ENCODE data around the gene NTM. TPM values are rescaled to one million over a fixed set of nuclear protein-coding genes. Genes with fewer than 3 reads are reported as not detected.
"Not testable (repeated sequence)": the region's sequence is repeated elsewhere in the genome, so short reads cannot be mapped to it uniquely, and the experiment has no call there.

Gene NTM
- total RNA-seq, 2 donors from 2014 or later: 19.1 to 44.7 TPM

DNA sequence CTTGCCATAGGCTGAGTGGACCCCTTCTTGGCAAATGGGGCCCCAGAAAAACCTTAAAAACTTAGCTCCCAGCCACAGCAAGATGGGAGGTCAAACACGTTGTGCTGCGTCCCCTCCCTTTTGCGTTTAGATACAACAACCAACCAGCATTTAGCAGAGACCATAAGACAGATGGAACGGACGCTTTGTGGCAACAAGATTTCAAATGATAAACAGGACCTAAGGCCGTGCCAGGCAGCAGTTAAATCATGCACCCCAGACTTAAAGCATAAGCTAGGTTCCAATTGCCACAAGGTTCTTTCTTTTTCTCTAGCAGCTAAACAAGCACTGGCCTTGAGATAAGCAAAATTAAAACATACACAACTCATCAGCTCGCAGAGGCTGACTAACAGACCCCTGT, 39.4 kb upstream of the NTM start:
- Histone ChIP-seq H3K27me3 (no peaks in the 10 kb centered on the region), H3K9me3 (no peaks in the 10 kb centered on the region), H3K4me1 (no peaks in the 10 kb centered on the region), H3K4me3 (no peak overlapping the region), H3K27ac (no peak overlapping the region), H3K36me3 (no peaks in the 10 kb centered on the region)
- no peak for DNase-seq (ENCODE audit: low spot score)
- TF ChIP-seq, protein P1, sequence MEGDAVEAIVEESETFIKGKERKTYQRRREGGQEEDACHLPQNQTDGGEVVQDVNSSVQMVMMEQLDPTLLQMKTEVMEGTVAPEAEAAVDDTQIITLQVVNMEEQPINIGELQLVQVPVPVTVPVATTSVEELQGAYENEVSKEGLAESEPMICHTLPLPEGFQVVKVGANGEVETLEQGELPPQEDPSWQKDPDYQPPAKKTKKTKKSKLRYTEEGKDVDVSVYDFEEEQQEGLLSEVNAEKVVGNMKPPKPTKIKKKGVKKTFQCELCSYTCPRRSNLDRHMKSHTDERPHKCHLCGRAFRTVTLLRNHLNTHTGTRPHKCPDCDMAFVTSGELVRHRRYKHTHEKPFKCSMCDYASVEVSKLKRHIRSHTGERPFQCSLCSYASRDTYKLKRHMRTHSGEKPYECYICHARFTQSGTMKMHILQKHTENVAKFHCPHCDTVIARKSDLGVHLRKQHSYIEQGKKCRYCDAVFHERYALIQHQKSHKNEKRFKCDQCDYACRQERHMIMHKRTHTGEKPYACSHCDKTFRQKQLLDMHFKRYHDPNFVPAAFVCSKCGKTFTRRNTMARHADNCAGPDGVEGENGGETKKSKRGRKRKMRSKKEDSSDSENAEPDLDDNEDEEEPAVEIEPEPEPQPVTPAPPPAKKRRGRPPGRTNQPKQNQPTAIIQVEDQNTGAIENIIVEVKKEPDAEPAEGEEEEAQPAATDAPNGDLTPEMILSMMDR (IDR thresholded peaks at IDR 0.05): no peak

DNA sequence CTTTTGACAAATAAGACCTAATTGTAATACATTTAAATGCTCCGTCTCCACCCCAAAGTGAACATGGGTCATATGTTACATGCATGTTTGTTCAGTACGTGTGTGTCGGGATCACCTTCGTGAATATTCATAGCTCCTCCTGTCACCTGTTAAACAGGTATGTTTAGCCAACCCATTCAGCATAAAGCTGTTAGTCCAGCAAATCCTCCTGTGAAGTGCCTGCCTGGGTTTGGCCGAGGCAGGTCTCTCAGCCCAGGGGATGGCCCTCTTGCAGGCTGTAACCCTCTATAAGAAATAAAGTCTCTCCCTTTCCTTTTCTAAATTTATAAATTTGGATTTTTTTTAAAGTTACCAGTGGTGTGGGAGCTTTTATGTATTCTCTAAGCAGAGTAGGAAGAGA, 38.9 kb upstream of the NTM start:
- TF ChIP-seq, protein P1 (IDR thresholded peaks at IDR 0.05): no peak

DNA sequence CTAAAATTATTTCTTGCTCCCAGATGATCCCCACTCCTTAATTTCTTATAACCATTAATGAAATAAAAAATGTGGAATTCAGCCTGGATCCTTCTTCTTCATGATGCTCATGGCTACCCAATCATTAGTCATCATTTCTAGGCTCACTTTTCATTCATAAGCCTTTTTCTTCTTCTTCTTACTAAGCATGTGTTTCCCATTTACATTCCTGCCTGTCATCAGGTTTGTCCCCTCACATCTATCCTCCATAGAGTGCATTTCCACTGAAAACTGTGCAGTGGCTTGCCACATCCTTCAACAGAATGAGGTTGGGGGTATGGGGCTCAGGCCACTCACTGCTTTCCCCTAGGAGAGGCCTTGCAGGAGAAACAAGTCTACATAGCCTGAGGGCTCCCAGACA, 35.8 kb upstream of the NTM start:
- Histone ChIP-seq H3K27me3 (no peaks in the 10 kb centered on the region), H3K27ac (no peak overlapping the region), H3K36me3 (no peaks in the 10 kb centered on the region), H3K4me1 (no peaks in the 10 kb centered on the region), H3K4me3 (no peak overlapping the region), H3K9me3 (no peaks in the 10 kb centered on the region)
- TF ChIP-seq, protein P1 (IDR thresholded peaks at IDR 0.05): no peak
- DNase-seq (ENCODE audit: low spot score): no peak

More for the DNA sequence above, 38.9 kb upstream of the NTM start:
- Histone ChIP-seq H3K36me3 (no peaks in the 10 kb centered on the region), H3K4me1 (no peaks in the 10 kb centered on the region), H3K27me3 (no peaks in the 10 kb centered on the region), H3K27ac (no peak overlapping the region), H3K4me3 (no peak overlapping the region), H3K9me3 (no peaks in the 10 kb centered on the region)
- DNase-seq (ENCODE audit: low spot score): no peak

DNA sequence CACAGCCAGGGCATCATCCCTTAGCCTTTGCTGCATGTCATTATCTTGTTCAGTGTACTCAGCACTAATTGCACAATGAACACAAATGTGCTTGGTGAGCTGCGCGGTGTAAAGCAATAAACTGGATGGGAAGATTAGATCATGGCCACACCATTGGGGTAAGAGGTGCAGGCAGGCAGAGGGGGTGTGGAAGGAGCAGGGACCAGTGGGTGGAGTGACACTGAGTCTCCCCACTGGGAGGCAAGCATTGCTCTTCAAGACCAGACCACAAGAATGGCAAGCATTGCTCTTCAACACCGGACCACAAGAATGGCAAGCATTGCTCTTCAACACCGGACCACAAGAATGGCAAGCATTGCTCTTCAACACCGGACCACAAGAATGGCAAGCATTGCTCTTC, 28.5 kb upstream of the NTM start:
- not testable (repeated sequence) for DNase-seq (ENCODE audit: low spot score); H3K27ac ChIP-seq; H3K4me3 ChIP-seq; H3K9me3 ChIP-seq; H3K4me1 ChIP-seq; H3K36me3 ChIP-seq; H3K27me3 ChIP-seq

DNA sequence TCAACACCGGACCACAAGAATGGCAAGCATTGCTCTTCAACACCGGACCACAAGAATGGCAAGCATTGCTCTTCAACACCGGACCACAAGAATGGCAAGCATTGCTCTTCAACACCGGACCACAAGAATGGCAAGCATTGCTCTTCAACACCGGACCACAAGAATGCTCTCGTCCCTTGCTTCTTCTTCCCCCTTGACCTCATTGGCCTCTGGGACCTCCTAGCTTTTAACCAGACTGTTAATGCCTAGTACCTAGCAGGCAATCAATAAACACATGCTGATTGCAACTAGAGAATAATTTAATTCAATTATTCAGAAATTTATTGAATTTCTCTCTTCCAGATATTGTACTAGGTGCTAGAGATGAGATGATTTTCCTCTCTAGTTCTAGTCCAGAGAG, 28.0 kb upstream of the NTM start:
- DNase-seq (ENCODE audit: low spot score); H3K27me3 ChIP-seq; H3K36me3 ChIP-seq; H3K4me1 ChIP-seq; H3K4me3 ChIP-seq; H3K27ac ChIP-seq; H3K9me3 ChIP-seq: not testable (repeated sequence)

DNA sequence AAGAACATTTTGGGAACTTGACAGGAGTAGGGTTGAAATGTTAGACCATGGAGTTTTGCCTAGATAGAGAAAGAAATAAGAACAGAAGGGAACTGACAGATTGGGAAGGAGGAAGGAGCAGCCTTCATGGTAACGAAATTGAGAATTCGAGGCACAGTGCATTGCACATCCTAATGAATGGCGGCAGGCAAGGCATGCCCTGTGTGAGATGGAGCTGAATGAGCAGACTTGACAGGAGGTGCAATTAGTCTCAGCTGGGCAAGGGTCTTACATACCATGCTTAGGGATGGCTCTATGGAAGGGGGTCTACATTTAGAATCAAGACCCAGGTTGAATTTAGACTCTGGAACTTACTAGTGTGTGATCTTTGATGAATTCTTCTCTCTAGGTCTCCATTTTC, 25.0 kb upstream of the NTM start:
- H3K9me3 ChIP-seq: no peaks in the 10 kb centered on the region
- TF ChIP-seq, protein P1 (IDR thresholded peaks at IDR 0.05): no peak
- no peaks in the 10 kb centered on the region for H3K4me1 ChIP-seq
- no peak overlapping the region for H3K4me3 ChIP-seq
- no peaks in the 10 kb centered on the region for H3K27me3 ChIP-seq
- no peak for DNase-seq (ENCODE audit: low spot score)
- H3K27ac ChIP-seq: no peak overlapping the region
- no peaks in the 10 kb centered on the region for H3K36me3 ChIP-seq

DNA sequence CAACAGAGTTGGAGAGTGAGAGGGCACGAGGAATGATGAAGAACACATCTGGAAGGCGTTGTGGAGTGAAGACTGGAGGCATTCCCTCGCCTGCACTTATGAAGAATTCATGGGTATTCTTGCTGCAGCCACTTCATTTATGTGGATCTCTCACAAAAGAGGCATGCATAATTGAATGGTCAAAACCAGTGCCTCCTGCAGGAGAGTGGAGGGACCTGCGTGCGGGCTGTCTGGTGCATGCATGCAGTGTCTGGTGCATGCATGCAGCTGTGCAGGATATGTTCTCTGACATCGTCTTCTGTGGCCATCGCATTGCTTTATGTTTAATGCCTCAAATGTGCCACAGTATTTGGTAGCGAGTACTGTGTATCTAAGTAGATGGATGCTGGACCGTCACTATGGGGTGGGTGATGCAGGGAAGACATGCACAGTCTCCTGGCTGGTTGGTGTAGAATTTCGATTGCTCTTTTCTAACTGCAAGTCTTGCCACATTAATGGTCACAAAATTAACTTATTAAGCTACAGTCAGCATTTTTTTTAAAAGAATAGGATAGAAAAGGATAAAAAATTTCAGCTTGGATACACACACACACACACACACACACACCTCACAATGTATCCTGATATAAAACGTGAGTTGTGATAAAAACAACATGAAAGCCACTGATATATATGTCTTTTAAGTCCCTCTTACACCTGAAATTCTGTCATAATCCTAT, 20.9 kb upstream of the NTM start:
- no peak for DNase-seq (ENCODE audit: low spot score)
- H3K27ac ChIP-seq: no peak overlapping the region
- no peaks in the 10 kb centered on the region for H3K9me3 ChIP-seq
- TF ChIP-seq, protein P1 (IDR thresholded peaks at IDR 0.05): no peak
- no peaks in the 10 kb centered on the region for H3K36me3 ChIP-seq
- no peaks in the 10 kb centered on the region for H3K4me1 ChIP-seq
- no peak overlapping the region for H3K4me3 ChIP-seq
- no peaks in the 10 kb centered on the region for H3K27me3 ChIP-seq
